Smooth muscle cell (in vitro differentiated cells): Measurements from ENCODE around the gene PRKAG2. TPM values are rescaled to one million over a fixed set of nuclear protein-coding genes. Genes with fewer than 3 reads are reported as not detected.

Source experiments
- DNase-seq: peaks from one replicate; lab custom pipeline; 2025; ENCODE audit not compliant: unreplicated experiment; lab: John Stamatoyannopoulos, UW
- H2AFZ ChIP-seq: fragments of 200-600 bp; sonication (generic); 2 replicates; pipeline ENCODE4 v1.6.0; 2016; ENCODE audit warnings: antibody characterized with exemption, low read depth, mild to moderate bottlenecking
- H3F3A ChIP-seq: fragments of 200-600 bp; sonication (generic); 2 replicates; pipeline ENCODE4 v1.6.0; 2017; ENCODE audit warnings: antibody characterized with exemption, low read depth
- H3K27ac ChIP-seq: fragments of 200-600 bp; sonication (generic); 2 replicates; pipeline ENCODE4 v1.5.1; 2016; ENCODE audit warnings: low read depth, mild to moderate bottlenecking
- H3K27me3 ChIP-seq: fragments of 200-600 bp; sonication (generic); 2 replicates; pipeline ENCODE4 v1.6.1; 2016; ENCODE audit warnings: low read depth, mild to moderate bottlenecking
- H3K36me3 ChIP-seq: fragments of 200-600 bp; sonication (generic); 2 replicates; pipeline ENCODE4 v1.5.1; 2016; ENCODE audit warnings: low read depth
- H3K4me1 ChIP-seq: fragments of 200-600 bp; sonication (generic); 2 replicates; pipeline ENCODE4 v1.5.1; 2016; ENCODE audit warnings: low read depth
- H3K4me2 ChIP-seq: fragments of 200-600 bp; sonication (generic); 2 replicates; pipeline ENCODE4 v1.6.0; 2016; ENCODE audit warnings: mild to moderate bottlenecking
- H3K4me3 ChIP-seq: fragments of 200-600 bp; sonication (generic); 2 replicates; pipeline ENCODE4 v1.5.1; 2016; ENCODE audit warnings: mild to moderate bottlenecking
- H3K79me2 ChIP-seq: fragments of 200-600 bp; sonication (generic); 2 replicates; pipeline ENCODE4 v1.6.0; 2016; ENCODE audit warnings: low read depth, mild to moderate bottlenecking
- H3K9ac ChIP-seq: fragments of 200-600 bp; sonication (generic); 2 replicates; pipeline ENCODE4 v1.6.0; 2016; ENCODE audit warnings: low read depth
- H3K9me3 ChIP-seq: fragments of 200-600 bp; sonication (generic); replicated peaks from 2 replicates; pipeline ENCODE4 v1.5.1; 2016; ENCODE audit warnings: low read depth
- H4K20me1 ChIP-seq: fragments of 200-600 bp; sonication (generic); 2 replicates; pipeline ENCODE4 v1.6.0; 2016; ENCODE audit warnings: low read depth
- CTCF ChIP-seq: fragments of 200-600 bp; sonication (generic); IDR thresholded peaks from 2 replicates; pipeline ENCODE4 v1.5.1; 2017; ENCODE audit warnings: borderline replicate concordance, mild to moderate bottlenecking, antibody characterized with exemption; ENCODE audit not compliant: insufficient read depth, poor library complexity, severe bottlenecking
- WGBS: methylation state at CpG from one replicate; pipeline ENCODE4 v1.1.7; 2016; ENCODE audit warnings: low lambda C conversion rate; 5-methylcytosine and 5-hydroxymethylcytosine counted together
- polyA plus RNA-seq: library from polyadenylated mRNA; unstranded; fragments of >200 nt; fragmentation: Nextera tagmentation; extraction: Ambion mirVana; gene quantifications from 2 replicates; pipeline ENCODE4 v1.2.1, GENCODE V29; 2016
- total RNA-seq: library from RNA; depleted of rRNA; stranded (reverse); fragments of >200 nt; gene quantifications from 2 replicates; pipeline ENCODE4 v1.2.3, GENCODE V29; 2014

PRKAG2 gene
- total and polyA plus RNA-seq, 2 experiments from 2014 or later, result 3.5 to 3.9 TPM

GRCh38 chr7:151839451-151839921, 37.4 kb downstream of the PRKAG2 start:
- H3K27me3 ChIP-seq, result no peaks in the 10 kb centered on the region
- 91% methylated on average over 13 of the region's 13 CpGs for WGBS
- no peak overlapping the region for H3K27ac ChIP-seq
- no peaks in the 10 kb centered on the region for H3K9me3 ChIP-seq
- no peaks in the 10 kb centered on the region for H3F3A ChIP-seq
- DNase-seq, result no peak
- no peak overlapping the region for H3K4me3 ChIP-seq
- no peaks in the 10 kb centered on the region for H3K36me3 ChIP-seq
- H2AFZ ChIP-seq, result no peak overlapping the region
- no peaks in the 10 kb centered on the region for H3K79me2 ChIP-seq
- H3K4me1 ChIP-seq, result peaks cover 16% of the 10 kb centered on the region
- H3K4me2 ChIP-seq, result no peak overlapping the region
- no peak for TF ChIP-seq CTCF
- no peaks in the 10 kb centered on the region for H4K20me1 ChIP-seq
- no peak overlapping the region for H3K9ac ChIP-seq

- Histone ChIP-seq H3K36me3 (no peaks in the 10 kb centered on the region), H3K4me1 (peaks cover 16% of the 10 kb centered on the region), H3K79me2 (no peaks in the 10 kb centered on the region), H3F3A (no peaks in the 10 kb centered on the region), H3K4me2 (no peak overlapping the region), H3K27me3 (no peaks in the 10 kb centered on the region), H3K9ac (no peak overlapping the region), H3K4me3 (no peak overlapping the region), H2AFZ (no peak overlapping the region), H3K27ac (no peak overlapping the region), H4K20me1 (no peaks in the 10 kb centered on the region), H3K9me3 (no peaks in the 10 kb centered on the region)
- no peak for TF ChIP-seq CTCF
- DNase-seq, result no peak
- 90% methylated on average over 17 of the region's 17 CpGs for WGBS
These were observed 38.0 kb downstream of the PRKAG2 start for GRCh38 chr7:151838861-151839381.

GRCh38 chr7:151838072-151838471, 38.8 kb downstream of the PRKAG2 start:
- Histone ChIP-seq H3K79me2 (no peaks in the 10 kb centered on the region), H3K4me1 (peaks cover 16% of the 10 kb centered on the region), H3K9ac (no peak overlapping the region), H3K9me3 (no peaks in the 10 kb centered on the region), H3K27me3 (no peaks in the 10 kb centered on the region), H3K27ac (no peak overlapping the region), H3K36me3 (no peaks in the 10 kb centered on the region), H4K20me1 (no peaks in the 10 kb centered on the region), H3F3A (no peaks in the 10 kb centered on the region), H3K4me3 (no peak overlapping the region), H2AFZ (peak overlapping the region; percentile 62), H3K4me2 (no peak overlapping the region)
- TF ChIP-seq CTCF, result no peak
- WGBS, result 92% methylated on average over 7 of the region's 7 CpGs
- no peak for DNase-seq
